ENCODE results near the gene CHD8.

DNA sequence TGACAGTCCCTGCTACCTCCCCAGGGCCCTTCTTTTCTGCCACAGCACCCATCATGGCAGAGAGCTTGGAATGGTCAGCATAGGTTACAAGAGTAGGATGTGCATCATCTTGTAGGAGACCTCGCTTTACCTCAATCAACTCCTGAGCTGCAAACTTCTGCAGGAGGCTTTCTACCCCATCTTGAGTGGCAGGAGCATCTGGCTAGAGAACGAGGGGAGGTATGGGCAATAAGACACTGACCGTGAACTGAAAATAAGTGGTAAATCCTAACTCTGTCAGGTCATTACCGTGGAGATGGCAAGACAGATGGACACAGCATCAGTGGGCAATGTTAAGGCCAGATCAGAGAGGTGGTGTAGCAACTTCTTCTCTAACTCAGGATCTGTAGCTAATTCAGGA is 47.5 kb upstream of the CHD8 start:
- TF ChIP-seq, protein P1, sequence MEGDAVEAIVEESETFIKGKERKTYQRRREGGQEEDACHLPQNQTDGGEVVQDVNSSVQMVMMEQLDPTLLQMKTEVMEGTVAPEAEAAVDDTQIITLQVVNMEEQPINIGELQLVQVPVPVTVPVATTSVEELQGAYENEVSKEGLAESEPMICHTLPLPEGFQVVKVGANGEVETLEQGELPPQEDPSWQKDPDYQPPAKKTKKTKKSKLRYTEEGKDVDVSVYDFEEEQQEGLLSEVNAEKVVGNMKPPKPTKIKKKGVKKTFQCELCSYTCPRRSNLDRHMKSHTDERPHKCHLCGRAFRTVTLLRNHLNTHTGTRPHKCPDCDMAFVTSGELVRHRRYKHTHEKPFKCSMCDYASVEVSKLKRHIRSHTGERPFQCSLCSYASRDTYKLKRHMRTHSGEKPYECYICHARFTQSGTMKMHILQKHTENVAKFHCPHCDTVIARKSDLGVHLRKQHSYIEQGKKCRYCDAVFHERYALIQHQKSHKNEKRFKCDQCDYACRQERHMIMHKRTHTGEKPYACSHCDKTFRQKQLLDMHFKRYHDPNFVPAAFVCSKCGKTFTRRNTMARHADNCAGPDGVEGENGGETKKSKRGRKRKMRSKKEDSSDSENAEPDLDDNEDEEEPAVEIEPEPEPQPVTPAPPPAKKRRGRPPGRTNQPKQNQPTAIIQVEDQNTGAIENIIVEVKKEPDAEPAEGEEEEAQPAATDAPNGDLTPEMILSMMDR (IDR thresholded peaks at IDR 0.05): no peak
- TF ChIP-seq POLR2A (IDR thresholded peaks at IDR 0.05): no peak

Data from Peyer's patch (tissue), 4 donors.